Measurements from ENCODE around the gene VCAN.

VCAN gene

DNA sequence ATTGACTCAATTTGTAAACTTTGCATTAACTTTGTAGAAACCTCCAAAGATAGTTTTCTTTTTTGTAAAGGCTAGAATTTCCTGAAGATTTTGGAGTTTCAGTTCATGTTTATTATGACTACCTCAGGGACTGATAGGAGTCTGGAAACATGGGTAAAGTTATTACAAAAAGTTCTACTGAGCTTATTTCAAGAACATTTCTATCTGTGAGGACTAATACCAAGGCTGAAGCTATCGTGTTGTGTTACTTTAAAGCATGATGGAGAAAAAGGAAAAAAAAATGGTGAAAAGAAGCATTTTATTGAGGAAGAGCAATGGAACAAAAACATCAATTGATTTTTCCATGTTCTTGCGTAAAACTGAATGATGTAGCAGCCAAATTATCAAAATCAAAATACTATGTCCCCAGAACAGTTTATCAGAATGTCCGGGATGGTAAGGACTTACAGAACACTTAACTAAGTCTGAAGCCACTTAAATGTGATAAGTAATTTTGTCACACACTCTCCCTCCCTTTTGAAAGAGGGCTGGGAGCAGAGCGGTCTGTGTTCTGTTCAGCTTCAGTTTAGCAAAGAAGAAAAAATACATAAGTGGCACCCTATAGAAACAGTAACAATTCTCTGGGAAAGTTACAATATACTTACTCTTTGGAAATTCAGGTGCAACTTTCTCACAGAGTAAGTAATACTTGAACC lies 25.1 kb upstream of the VCAN start:
- no peaks in the 10 kb centered on the region for H3K9me2 ChIP-seq (replicated peaks; ENCODE audit: control insufficient read depth, low read length)
- no peaks in the 10 kb centered on the region for H3K27me3 ChIP-seq (ENCODE audit: control insufficient read depth, low read length)
- no peak overlapping the region for H3K4me2 ChIP-seq (ENCODE audit: low read length)
- no peaks in the 10 kb centered on the region for H3K4me1 ChIP-seq (ENCODE audit: control insufficient read depth, low read length)
- H3F3A ChIP-seq (ENCODE audit: control insufficient read depth, insufficient read depth): no peaks in the 10 kb centered on the region
- no peaks in the 10 kb centered on the region for H3K36me3 ChIP-seq (ENCODE audit: control insufficient read depth, low read length)
- no peak overlapping the region for H3K4me3 ChIP-seq (ENCODE audit: low read length)
- H3K27ac ChIP-seq (ENCODE audit: low read depth, low read length): no peak overlapping the region
- TF ChIP-seq EZH2phosphoT487 (IDR thresholded peaks at IDR 0.05; ENCODE audit: borderline replicate concordance, low read length) (no peak), CTCF (IDR thresholded peaks at IDR 0.05; ENCODE audit: low read depth, low read length, poor library complexity, severe bottlenecking) (no peak)
- H4K20me1 ChIP-seq (ENCODE audit: control insufficient read depth, insufficient read depth, low read depth, low read length): no peaks in the 10 kb centered on the region
- H3K79me2 ChIP-seq (ENCODE audit: control insufficient read depth, low read length): no peaks in the 10 kb centered on the region
- H3K9me3 ChIP-seq (ENCODE audit: control insufficient read depth, insufficient read depth, low read length): no peaks in the 10 kb centered on the region

DNA sequence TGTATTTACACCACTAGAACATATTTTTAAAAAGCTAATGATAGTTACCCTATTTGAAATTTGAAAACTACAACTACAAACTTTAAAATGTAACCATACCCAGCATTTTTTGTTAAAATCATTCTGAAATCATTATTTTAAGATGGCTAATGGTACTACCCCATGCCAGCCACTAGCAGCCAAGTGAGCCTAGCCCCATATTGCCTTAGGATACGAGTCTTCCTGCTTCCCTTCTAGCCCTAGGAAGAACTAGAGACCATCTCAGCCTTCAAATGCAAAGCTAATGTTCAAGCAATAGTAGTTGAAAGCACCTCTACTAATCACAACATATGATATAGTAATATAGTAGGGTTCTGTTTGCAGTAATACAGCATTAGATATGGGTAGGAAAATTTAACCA lies 24.0 kb upstream of the VCAN start:
- Histone ChIP-seq H3K4me3 (ENCODE audit: low read length) (no peak overlapping the region), H3K4me1 (ENCODE audit: control insufficient read depth, low read length) (no peaks in the 10 kb centered on the region), H3F3A (ENCODE audit: control insufficient read depth, insufficient read depth) (no peaks in the 10 kb centered on the region), H3K4me2 (ENCODE audit: low read length) (no peak overlapping the region), H3K9me3 (ENCODE audit: control insufficient read depth, insufficient read depth, low read length) (no peaks in the 10 kb centered on the region), H3K36me3 (ENCODE audit: control insufficient read depth, low read length) (no peaks in the 10 kb centered on the region), H4K20me1 (ENCODE audit: control insufficient read depth, insufficient read depth, low read depth, low read length) (no peaks in the 10 kb centered on the region), H3K9me2 (replicated peaks; ENCODE audit: control insufficient read depth, low read length) (no peaks in the 10 kb centered on the region), H3K27ac (ENCODE audit: low read depth, low read length) (no peak overlapping the region), H3K79me2 (ENCODE audit: control insufficient read depth, low read length) (no peaks in the 10 kb centered on the region), H3K27me3 (ENCODE audit: control insufficient read depth, low read length) (no peaks in the 10 kb centered on the region)
- TF ChIP-seq CTCF (IDR thresholded peaks at IDR 0.05; ENCODE audit: low read depth, low read length, poor library complexity, severe bottlenecking) (no peak), EZH2phosphoT487 (IDR thresholded peaks at IDR 0.05; ENCODE audit: borderline replicate concordance, low read length) (no peak)

GRCh38 chr5:83450183-83450966 lies 21.2 kb upstream of the VCAN start:
- Histone ChIP-seq H4K20me1 (ENCODE audit: control insufficient read depth, insufficient read depth, low read depth, low read length) (no peaks in the 10 kb centered on the region), H3K4me3 (ENCODE audit: low read length) (no peak overlapping the region), H3K9me3 (ENCODE audit: control insufficient read depth, insufficient read depth, low read length) (no peaks in the 10 kb centered on the region), H3K4me1 (ENCODE audit: control insufficient read depth, low read length) (no peaks in the 10 kb centered on the region), H3F3A (ENCODE audit: control insufficient read depth, insufficient read depth) (no peaks in the 10 kb centered on the region), H3K27me3 (ENCODE audit: control insufficient read depth, low read length) (no peaks in the 10 kb centered on the region), H3K79me2 (ENCODE audit: control insufficient read depth, low read length) (no peaks in the 10 kb centered on the region), H3K27ac (ENCODE audit: low read depth, low read length) (no peak overlapping the region), H3K36me3 (ENCODE audit: control insufficient read depth, low read length) (no peaks in the 10 kb centered on the region), H3K4me2 (ENCODE audit: low read length) (no peak overlapping the region), H3K9me2 (replicated peaks; ENCODE audit: control insufficient read depth, low read length) (no peaks in the 10 kb centered on the region)
- TF ChIP-seq EZH2phosphoT487 (IDR thresholded peaks at IDR 0.05; ENCODE audit: borderline replicate concordance, low read length): no peak
- no peak for TF ChIP-seq CTCF (IDR thresholded peaks at IDR 0.05; ENCODE audit: low read depth, low read length, poor library complexity, severe bottlenecking)
